GM12878 (cell line): ENCODE measurements around the gene EHD2. TPM values are rescaled to one million over a fixed set of nuclear protein-coding genes. Genes with fewer than 3 reads are reported as not detected.

Experiments used
- BCL11A ChIP-seq: IDR thresholded peaks from 2 replicates; pipeline ENCODE4 v1.6.1; 2011; ENCODE audit warnings: low read depth, low read length
- CHD2 ChIP-seq: IDR thresholded peaks from 2 replicates; pipeline ENCODE4 v1.6.1; 2011; ENCODE audit warnings: low read depth, low read length, improper control_type of control experiment, borderline replicate concordance
- ETV6 ChIP-seq, 2 experiments: fragments of 450-650 bp in 1 of 2; IDR thresholded peaks in 1 of 2; conservative IDR thresholded peaks in 1 of 2; 2 replicates each; pipeline ENCODE4 v1.6.1; 2014; ENCODE audit warnings: antibody characterized with exemption in 1 of 2, borderline replicate concordance in 1 of 2, low read depth in 1 of 2, mild to moderate bottlenecking in 1 of 2, moderate library complexity in 1 of 2
- EZH2 ChIP-seq: IDR thresholded peaks from 2 replicates; pipeline ENCODE4 v1.6.1; 2012; ENCODE audit warnings: low read depth, mild to moderate bottlenecking, control low read depth, inconsistent platforms, low read length, borderline replicate concordance; ENCODE audit not compliant: control insufficient read depth
- GABPA ChIP-seq: IDR thresholded peaks from 2 replicates; pipeline ENCODE4 v1.6.1; 2014; ENCODE audit warnings: antibody characterized with exemption, low read depth, mild to moderate bottlenecking, inconsistent platforms
- IKZF1 ChIP-seq: fragments of 450-650 bp; conservative IDR thresholded peaks from 2 replicates; pipeline ENCODE4 v1.6.1; 2017; ENCODE audit warnings: antibody characterized with exemption, mild to moderate bottlenecking
- KAT2A ChIP-seq: conservative IDR thresholded peaks from 2 replicates; pipeline ENCODE4 v1.6.1; 2011; ENCODE audit warnings: low read depth, low read length; ENCODE audit not compliant: control insufficient read depth
- MEF2B ChIP-seq: fragments of 450-650 bp; IDR thresholded peaks from 2 replicates; pipeline ENCODE4 v1.6.1; 2018; ENCODE audit warnings: mild to moderate bottlenecking, moderate library complexity; ENCODE audit not compliant: partially characterized antibody, poor library complexity, severe bottlenecking
- MLLT1 ChIP-seq: fragments of 450-650 bp; IDR thresholded peaks from 2 replicates; pipeline ENCODE4 v1.6.1; 2016; ENCODE audit warnings: mild to moderate bottlenecking
- MTA2 ChIP-seq: fragments of 450-650 bp; IDR thresholded peaks from 2 replicates; pipeline ENCODE4 v1.6.1; 2016; ENCODE audit warnings: low read depth, mild to moderate bottlenecking, moderate library complexity
- NFXL1 ChIP-seq: fragments of 450-650 bp; IDR thresholded peaks from 2 replicates; pipeline ENCODE4 v1.6.1; 2017; ENCODE audit warnings: antibody characterized with exemption, mild to moderate bottlenecking, borderline replicate concordance
- RCOR1 ChIP-seq: conservative IDR thresholded peaks from 2 replicates; pipeline ENCODE4 v1.6.1; 2012; ENCODE audit warnings: low read depth, low read length, improper control_type of control experiment
- RELA ChIP-seq: fragments of 450-650 bp; IDR thresholded peaks from 2 replicates; pipeline ENCODE4 v1.8.0; 2014; ENCODE audit warnings: borderline replicate concordance; ENCODE audit not compliant: partially characterized antibody
- RFX5 ChIP-seq: IDR thresholded peaks from 2 replicates; pipeline ENCODE4 v1.6.1; 2011; ENCODE audit warnings: low read depth, low read length, improper control_type of control experiment
- RUNX3 ChIP-seq: IDR thresholded peaks from 2 replicates; pipeline ENCODE4 v1.6.1; 2012; ENCODE audit warnings: low read length, inconsistent platforms
- TCF7 ChIP-seq: IDR thresholded peaks from 2 replicates; pipeline ENCODE4 v1.6.1; 2014; ENCODE audit warnings: antibody characterized with exemption, borderline replicate concordance
- ZNF384 ChIP-seq: IDR thresholded peaks from 2 replicates; pipeline ENCODE4 v1.6.1; 2012; ENCODE audit warnings: low read depth, mild to moderate bottlenecking, low read length, improper control_type of control experiment, borderline replicate concordance
- ZNF687 ChIP-seq: fragments of 450-650 bp; IDR thresholded peaks from 2 replicates; pipeline ENCODE4 v1.6.1; 2017; ENCODE audit warnings: mild to moderate bottlenecking, moderate library complexity
- ZSCAN29 ChIP-seq: fragments of 450-650 bp; IDR thresholded peaks from 2 replicates; pipeline ENCODE4 v1.6.1; 2017; ENCODE audit warnings: mild to moderate bottlenecking, moderate library complexity
- polyA plus RNA-seq, 11 experiments: library from polyadenylated mRNA; depleted of rRNA in 4 of 11; unstranded in 6 of 11; stranded (reverse) in 5 of 11; fragments of >200 nt; fragmentation: Nextera tagmentation in 4 of 11; fragmentation: Illumina TruSeq in 1 of 11; extraction: Ambion mirVana in 4 of 11; extraction: Trizol in 1 of 11; gene quantifications; 1 replicate in 1 of 11; 2 replicates in 10 of 11; pipeline versions ENCODE4 v1.2.1 to v1.2.3, GENCODE V29; 2011 to 2016; ENCODE audit warnings: inconsistent platforms in 2 of 11, missing spikeins in 2 of 11, low read depth in 1 of 11
- total RNA-seq, 4 experiments: library from RNA; depleted of rRNA in 3 of 4; stranded (reverse); fragments of >200 nt in 3 of 4; fragmentation: Illumina TruSeq in 1 of 4; extraction: Trizol in 1 of 4; gene quantifications; 2 replicates each; pipeline versions ENCODE4 v1.2.1 to v1.2.3, GENCODE V29; 2013 to 2021
- TF ChIP-seq, protein P1 (sequence below): IDR thresholded peaks from 2 replicates; pipeline ENCODE4 v1.6.1; 2012; ENCODE audit warnings: low read depth, low read length, improper control_type of control experiment
- TF ChIP-seq, protein P2 (sequence below): fragments of 450-650 bp; IDR thresholded peaks from 2 replicates; pipeline ENCODE4 v1.6.1; 2017; ENCODE audit warnings: mild to moderate bottlenecking, moderate library complexity

Gene EHD2
- total and polyA plus RNA-seq, 10 of the 15 experiments (the other 5 are each of a cell fraction or from before 2014, with no cell fraction given), result 0.12 to 0.24 (median 0.23) TPM; not detected in 7

DNA sequence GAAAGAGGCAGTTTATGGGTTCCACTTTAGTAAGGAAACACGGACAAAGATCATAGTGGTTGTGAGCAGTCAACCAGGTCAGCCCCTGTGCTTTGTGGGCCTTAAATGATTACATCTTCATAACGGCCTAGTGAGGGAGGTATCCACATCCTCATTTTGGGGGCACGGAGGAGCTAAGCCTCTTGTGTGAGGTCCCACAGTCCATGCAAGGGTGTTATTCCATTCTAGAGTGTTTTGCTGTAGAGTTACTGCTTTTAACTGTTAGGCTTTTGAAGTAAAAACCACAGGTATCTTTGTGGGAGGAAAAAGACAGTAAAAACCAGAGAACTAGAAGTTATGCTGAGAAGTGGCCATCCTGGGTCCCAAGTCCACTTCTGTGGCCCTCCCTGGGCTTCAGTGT is 36.1 kb downstream of the EHD2 start (continued):
- no peak for TF ChIP-seq ZNF687
- no peak for TF ChIP-seq RCOR1
- TF ChIP-seq MTA2, result peak; percentile 37; the same call in 1 of the 2 replicates
- no peak for TF ChIP-seq ZNF384
- TF ChIP-seq EZH2, result no peak
- TF ChIP-seq KAT2A, result no peak
- no peak for TF ChIP-seq NFXL1
- TF ChIP-seq GABPA, result 0 out of 2 replicates have a peak, but pooled peaks have one; percentile 40
- TF ChIP-seq IKZF1, result peak; percentile 56; the same call in 1 of the 2 replicates
- TF ChIP-seq MEF2B, result no peak
- TF ChIP-seq, protein P1, sequence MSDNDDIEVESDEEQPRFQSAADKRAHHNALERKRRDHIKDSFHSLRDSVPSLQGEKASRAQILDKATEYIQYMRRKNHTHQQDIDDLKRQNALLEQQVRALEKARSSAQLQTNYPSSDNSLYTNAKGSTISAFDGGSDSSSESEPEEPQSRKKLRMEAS, result no peak
- TF ChIP-seq ETV6 (conservative IDR thresholded peaks at IDR 0.05 in 1 of 2, IDR thresholded peaks at IDR 0.05 in 1 of 2; ENCODE audit: borderline replicate concordance in 1 of 2, low read depth in 1 of 2), result peak in 1 of 2 experiments; percentile 90; a peak in 2 of 4 replicates
- no peak for TF ChIP-seq MLLT1
- TF ChIP-seq, protein P2, sequence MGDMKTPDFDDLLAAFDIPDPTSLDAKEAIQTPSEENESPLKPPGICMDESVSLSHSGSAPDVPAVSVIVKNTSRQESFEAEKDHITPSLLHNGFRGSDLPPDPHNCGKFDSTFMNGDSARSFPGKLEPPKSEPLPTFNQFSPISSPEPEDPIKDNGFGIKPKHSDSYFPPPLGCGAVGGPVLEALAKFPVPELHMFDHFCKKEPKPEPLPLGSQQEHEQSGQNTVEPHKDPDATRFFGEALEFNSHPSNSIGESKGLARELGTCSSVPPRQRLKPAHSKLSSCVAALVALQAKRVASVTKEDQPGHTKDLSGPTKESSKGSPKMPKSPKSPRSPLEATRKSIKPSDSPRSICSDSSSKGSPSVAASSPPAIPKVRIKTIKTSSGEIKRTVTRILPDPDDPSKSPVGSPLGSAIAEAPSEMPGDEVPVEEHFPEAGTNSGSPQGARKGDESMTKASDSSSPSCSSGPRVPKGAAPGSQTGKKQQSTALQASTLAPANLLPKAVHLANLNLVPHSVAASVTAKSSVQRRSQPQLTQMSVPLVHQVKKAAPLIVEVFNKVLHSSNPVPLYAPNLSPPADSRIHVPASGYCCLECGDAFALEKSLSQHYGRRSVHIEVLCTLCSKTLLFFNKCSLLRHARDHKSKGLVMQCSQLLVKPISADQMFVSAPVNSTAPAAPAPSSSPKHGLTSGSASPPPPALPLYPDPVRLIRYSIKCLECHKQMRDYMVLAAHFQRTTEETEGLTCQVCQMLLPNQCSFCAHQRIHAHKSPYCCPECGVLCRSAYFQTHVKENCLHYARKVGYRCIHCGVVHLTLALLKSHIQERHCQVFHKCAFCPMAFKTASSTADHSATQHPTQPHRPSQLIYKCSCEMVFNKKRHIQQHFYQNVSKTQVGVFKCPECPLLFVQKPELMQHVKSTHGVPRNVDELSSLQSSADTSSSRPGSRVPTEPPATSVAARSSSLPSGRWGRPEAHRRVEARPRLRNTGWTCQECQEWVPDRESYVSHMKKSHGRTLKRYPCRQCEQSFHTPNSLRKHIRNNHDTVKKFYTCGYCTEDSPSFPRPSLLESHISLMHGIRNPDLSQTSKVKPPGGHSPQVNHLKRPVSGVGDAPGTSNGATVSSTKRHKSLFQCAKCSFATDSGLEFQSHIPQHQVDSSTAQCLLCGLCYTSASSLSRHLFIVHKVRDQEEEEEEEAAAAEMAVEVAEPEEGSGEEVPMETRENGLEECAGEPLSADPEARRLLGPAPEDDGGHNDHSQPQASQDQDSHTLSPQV, result no peak
- no peak for TF ChIP-seq RELA
- no peak for TF ChIP-seq ZSCAN29
- peak; percentile 97 for TF ChIP-seq RUNX3
- TF ChIP-seq BCL11A, result peak; percentile 66; the same call in 1 of the 2 replicates
- TF ChIP-seq TCF7, result peak; percentile 84
- no peak for TF ChIP-seq RFX5
- TF ChIP-seq CHD2, result no peak
